PC-3 (cell line): ENCODE measurements around the gene TP53I11. TPM values are rescaled to one million over a fixed set of nuclear protein-coding genes. Genes with fewer than 3 reads are reported as not detected.

ENCODE experiments used
- ATAC-seq: fragments of 200-7000 bp; cut with Tn5 transposase; 2 replicates; pipeline ENCODE4 v1.9.1; 2020; ENCODE audit warnings: mild to moderate bottlenecking, moderate library complexity
- BruUV-seq: library from RNA; stranded (reverse); fragments of 400-500 nt; replicated peaks from 2 replicates; lab custom pipeline; 2021; lab: Mats Ljungman, UMichigan
- CTCF ChIA-PET: fragments of 300-600 bp; sonication (Branson Sonifier 250); formaldehyde crosslinking; loops from one replicate; lab custom pipeline; 2022; ENCODE audit warnings: antibody characterized with exemption; lab: Charles Lee
- POLR2A ChIA-PET: fragments of 300-600 bp; sonication (Branson Sonifier 250); formaldehyde crosslinking; loops from one replicate; lab custom pipeline; 2022; ENCODE audit warnings: antibody characterized with exemption; ENCODE audit not compliant: unreplicated experiment; lab: Charles Lee
- DNase-seq: peaks from one replicate; pipeline ENCODE4 v3.0.0-alpha.2; 2015
- H2AFZ ChIP-seq: fragments of 300-600 bp; sonication (generic); 2 replicates; pipeline ENCODE4 v1.6.0; 2016; ENCODE audit warnings: antibody characterized with exemption, low read length
- H3F3A ChIP-seq: fragments of 300-600 bp; sonication (generic); one replicate; pipeline ENCODE4 v1.6.0; 2017; ENCODE audit warnings: antibody characterized with exemption, low read length, control low read depth, mild to moderate bottlenecking; ENCODE audit not compliant: unreplicated experiment
- H3K27ac ChIP-seq: fragments of 300-600 bp; sonication (generic); 2 replicates; pipeline ENCODE4 v1.5.1; 2016; ENCODE audit warnings: mild to moderate bottlenecking, low read length
- H3K27me3 ChIP-seq: fragments of 300-600 bp; sonication (generic); 2 replicates; pipeline ENCODE4 v1.6.1; 2016; ENCODE audit warnings: low read length, mixed read lengths
- H3K36me3 ChIP-seq: fragments of 300-600 bp; sonication (generic); 2 replicates; pipeline ENCODE4 v1.6.1; 2016; ENCODE audit warnings: low read depth, mixed run types, low read length, mixed read lengths
- H3K4me1 ChIP-seq: fragments of 300-600 bp; sonication (generic); 2 replicates; pipeline ENCODE4 v1.5.1; 2016; ENCODE audit warnings: low read length; ENCODE audit not compliant: insufficient read depth
- H3K4me2 ChIP-seq: fragments of 300-600 bp; sonication (generic); 2 replicates; pipeline ENCODE4 v1.6.0; 2016; ENCODE audit warnings: low read length
- H3K4me3 ChIP-seq: fragments of 300-600 bp; sonication (generic); 2 replicates; pipeline ENCODE4 v1.5.1; 2016; ENCODE audit warnings: mild to moderate bottlenecking, low read length, mixed read lengths
- H3K79me2 ChIP-seq: fragments of 300-600 bp; sonication (generic); 2 replicates; pipeline ENCODE4 v1.6.1; 2017; ENCODE audit warnings: low read length, mixed read lengths
- H3K9ac ChIP-seq: fragments of 300-600 bp; sonication (generic); 2 replicates; pipeline ENCODE4 v1.6.0; 2016; ENCODE audit warnings: mild to moderate bottlenecking, low read length
- H3K9me2 ChIP-seq: fragments of 300-600 bp; sonication (generic); replicated peaks from 2 replicates; pipeline ENCODE4 v1.6.1; 2016; ENCODE audit warnings: mixed run types, low read length, mixed read lengths
- H3K9me3 ChIP-seq: fragments of 300-600 bp; sonication (generic); 2 replicates; pipeline ENCODE4 v1.6.1; 2016; ENCODE audit warnings: low read length, mixed read lengths
- H4K20me1 ChIP-seq: fragments of 300-600 bp; sonication (generic); 2 replicates; pipeline ENCODE4 v1.6.1; 2016; ENCODE audit warnings: low read length, mixed read lengths
- EZH2 ChIP-seq: fragments of 300-600 bp; sonication (generic); IDR thresholded peaks from one replicate; pipeline ENCODE4 v1.6.1; 2017; ENCODE audit warnings: antibody characterized with exemption, mild to moderate bottlenecking, low read length; ENCODE audit not compliant: unreplicated experiment
- EZH2phosphoT487 ChIP-seq: fragments of 300-600 bp; sonication (generic); IDR thresholded peaks from 2 replicates; pipeline ENCODE4 v1.6.1; 2018; ENCODE audit warnings: mild to moderate bottlenecking, antibody characterized with exemption, low read length, borderline replicate concordance
- intact Hi-C: fragments of 100-400 bp; cut with micrococcal nuclease; formaldehyde crosslinking; loops from 2 replicates; pipeline ENCODE4 v1.9.0; 2023
- total RNA-seq: library from RNA; depleted of rRNA; stranded (reverse); fragments of >200 nt; gene quantifications from 2 replicates; pipeline ENCODE4 v1.2.3, GENCODE V29; 2014
- TF ChIP-seq, protein P1 (sequence below): fragments of 300-600 bp; sonication (generic); conservative IDR thresholded peaks from 2 replicates; pipeline ENCODE4 v1.5.1; 2017; ENCODE audit warnings: antibody characterized with exemption, low read depth, mild to moderate bottlenecking, low read length

The TP53I11 gene
- total RNA-seq, 1 experiment from 2014 or later = 30.8 TPM

DNA sequence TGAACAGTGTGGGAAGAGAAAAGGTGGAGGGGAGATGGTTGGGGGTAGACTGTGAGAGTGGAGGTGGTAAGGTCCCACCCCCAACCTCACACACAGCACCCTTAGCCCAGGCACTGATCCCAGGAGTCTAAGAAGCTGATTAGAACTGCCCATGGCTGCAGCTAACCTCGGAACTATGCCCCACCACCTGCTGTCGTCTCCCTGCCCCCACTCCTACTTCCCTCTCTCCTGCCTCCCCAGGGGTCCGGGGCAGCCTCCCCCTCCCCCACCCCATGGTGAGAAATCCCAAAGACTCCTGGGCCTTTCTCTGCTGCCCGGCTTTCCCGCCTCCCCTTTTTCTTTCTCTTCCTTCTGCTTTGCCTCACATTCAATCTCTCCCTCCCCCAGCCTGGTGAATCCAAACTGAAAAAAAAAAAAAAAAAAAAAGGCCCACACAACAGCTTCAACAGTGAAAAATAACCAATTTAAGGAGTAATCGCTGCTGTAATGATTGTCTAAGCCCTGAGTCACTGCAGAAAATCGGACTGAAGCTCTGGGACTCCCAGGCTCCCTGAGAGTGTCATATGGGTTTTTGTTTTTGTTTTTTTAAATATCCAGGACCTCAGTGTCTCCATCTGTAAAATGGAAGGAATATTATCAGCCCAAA lies 9.6 kb upstream of the TP53I11 start:
- no peaks in the 10 kb centered on the region for H3K36me3 ChIP-seq
- H3K9me2 ChIP-seq = no peaks in the 10 kb centered on the region
- DNase-seq (no peak), ATAC-seq (no peak)
- H3K4me2 ChIP-seq = no peak overlapping the region
- no peak overlapping the region for H3K9ac ChIP-seq
- ChIA-PET POLR2A (no interaction called here), CTCF (no interaction called here)
- no peaks in the 10 kb centered on the region for H3F3A ChIP-seq
- intact Hi-C loops = no loop called here
- no peaks in the 10 kb centered on the region for H3K9me3 ChIP-seq
- TF ChIP-seq EZH2 = no peak
- TF ChIP-seq, protein P1, sequence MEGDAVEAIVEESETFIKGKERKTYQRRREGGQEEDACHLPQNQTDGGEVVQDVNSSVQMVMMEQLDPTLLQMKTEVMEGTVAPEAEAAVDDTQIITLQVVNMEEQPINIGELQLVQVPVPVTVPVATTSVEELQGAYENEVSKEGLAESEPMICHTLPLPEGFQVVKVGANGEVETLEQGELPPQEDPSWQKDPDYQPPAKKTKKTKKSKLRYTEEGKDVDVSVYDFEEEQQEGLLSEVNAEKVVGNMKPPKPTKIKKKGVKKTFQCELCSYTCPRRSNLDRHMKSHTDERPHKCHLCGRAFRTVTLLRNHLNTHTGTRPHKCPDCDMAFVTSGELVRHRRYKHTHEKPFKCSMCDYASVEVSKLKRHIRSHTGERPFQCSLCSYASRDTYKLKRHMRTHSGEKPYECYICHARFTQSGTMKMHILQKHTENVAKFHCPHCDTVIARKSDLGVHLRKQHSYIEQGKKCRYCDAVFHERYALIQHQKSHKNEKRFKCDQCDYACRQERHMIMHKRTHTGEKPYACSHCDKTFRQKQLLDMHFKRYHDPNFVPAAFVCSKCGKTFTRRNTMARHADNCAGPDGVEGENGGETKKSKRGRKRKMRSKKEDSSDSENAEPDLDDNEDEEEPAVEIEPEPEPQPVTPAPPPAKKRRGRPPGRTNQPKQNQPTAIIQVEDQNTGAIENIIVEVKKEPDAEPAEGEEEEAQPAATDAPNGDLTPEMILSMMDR = no peak
- no peak for TF ChIP-seq EZH2phosphoT487
- no peaks in the 10 kb centered on the region for H3K27me3 ChIP-seq
- H3K4me3 ChIP-seq = no peak overlapping the region
- H2AFZ ChIP-seq = no peak overlapping the region
- no peak overlapping the region for H3K27ac ChIP-seq
- peaks cover 4% of the 10 kb centered on the region for H3K4me1 ChIP-seq
- BruUV-seq = no TSS peak
- no peaks in the 10 kb centered on the region for H3K79me2 ChIP-seq
- H4K20me1 ChIP-seq = no peaks in the 10 kb centered on the region

DNA sequence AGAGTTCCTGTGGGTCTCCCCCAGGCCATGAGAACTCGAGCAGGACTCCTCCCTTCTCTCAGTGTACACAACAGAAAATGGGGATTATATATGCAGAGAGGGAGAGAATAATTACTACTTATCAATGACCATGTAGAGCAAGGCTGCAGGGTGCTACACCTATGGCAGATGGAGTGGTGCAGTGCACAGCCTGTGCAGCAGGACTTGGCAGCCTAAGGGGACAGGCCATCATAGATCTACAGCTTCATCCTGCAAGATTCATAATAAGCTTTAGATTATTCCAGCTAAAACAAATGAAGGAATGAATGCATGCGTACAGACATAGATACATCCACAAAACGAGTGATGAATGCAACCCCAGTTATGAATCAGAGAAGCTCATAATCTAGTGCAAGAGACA lies 8.4 kb upstream of the TP53I11 start:
- Histone ChIP-seq H3F3A (no peaks in the 10 kb centered on the region), H3K4me3 (no peak overlapping the region), H3K9me3 (no peaks in the 10 kb centered on the region), H3K27me3 (no peaks in the 10 kb centered on the region), H3K9me2 (no peaks in the 10 kb centered on the region), H3K36me3 (no peaks in the 10 kb centered on the region), H3K9ac (no peak overlapping the region), H4K20me1 (no peaks in the 10 kb centered on the region), H3K4me1 (peaks cover 12% of the 10 kb centered on the region), H3K79me2 (no peaks in the 10 kb centered on the region), H3K4me2 (no peak overlapping the region), H3K27ac (no peak overlapping the region), H2AFZ (no peak overlapping the region)
- ChIA-PET POLR2A (no interaction called here), CTCF (no interaction called here)
- TF ChIP-seq EZH2 (no peak), EZH2phosphoT487 (no peak)
- TF ChIP-seq, protein P1 = no peak
- no TSS peak for BruUV-seq
- DNase-seq = no peak
- intact Hi-C loops = no loop called here
- ATAC-seq = no peak

DNA sequence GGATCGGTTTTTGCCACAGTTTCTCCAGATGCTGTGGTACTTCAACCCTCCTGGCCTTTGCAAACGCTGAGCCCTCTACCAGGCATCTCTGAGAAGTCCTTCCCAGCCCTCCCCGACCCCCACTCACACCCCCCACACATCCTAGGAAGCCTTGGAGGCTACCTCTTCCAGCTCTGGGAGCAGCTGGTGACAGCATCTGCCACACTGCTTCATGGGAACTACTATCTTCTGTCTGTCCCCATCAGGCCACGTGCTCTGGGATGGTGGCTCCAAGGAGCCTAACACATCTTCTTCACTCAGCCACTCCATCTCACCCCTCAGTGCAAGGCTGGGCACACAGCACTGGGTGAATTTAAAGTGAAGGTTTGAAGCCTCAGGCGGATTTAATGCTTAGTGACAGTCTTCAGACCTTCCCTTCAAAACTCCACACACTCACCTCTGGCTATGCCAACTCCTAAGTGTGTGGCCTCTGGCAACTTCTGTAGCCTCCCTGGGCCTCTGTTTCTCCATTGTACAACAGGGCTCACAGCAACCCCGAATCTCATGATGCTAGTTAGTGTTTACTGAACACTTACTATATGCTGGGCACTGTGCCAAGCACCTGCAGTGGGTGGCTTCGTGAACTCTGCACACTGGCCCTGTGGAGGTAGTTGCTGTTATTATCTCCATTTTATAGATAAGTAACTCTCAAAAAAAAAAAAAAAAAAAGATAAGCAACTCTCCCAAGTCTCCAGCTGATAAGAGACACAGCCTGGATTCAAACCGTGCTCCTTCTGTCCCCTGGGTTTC lies 7.3 kb upstream of the TP53I11 start:
- TF ChIP-seq EZH2phosphoT487 (no peak), EZH2 (no peak)
- TF ChIP-seq, protein P1 = no peak
- no peaks in the 10 kb centered on the region for H3K79me2 ChIP-seq
- no peaks in the 10 kb centered on the region for H3K9me3 ChIP-seq
- intact Hi-C loops = no loop called here
- no peak overlapping the region for H3K27ac ChIP-seq
- BruUV-seq = no TSS peak
- no peak for DNase-seq
- no peaks in the 10 kb centered on the region for H3K27me3 ChIP-seq
- no peaks in the 10 kb centered on the region for H3K36me3 ChIP-seq
- ChIA-PET POLR2A (no interaction called here), CTCF (no interaction called here)
- H3K9ac ChIP-seq = no peak overlapping the region
- ATAC-seq = no peak
- no peaks in the 10 kb centered on the region for H3F3A ChIP-seq
- H4K20me1 ChIP-seq = no peaks in the 10 kb centered on the region
- H3K4me1 ChIP-seq = peaks cover 12% of the 10 kb centered on the region
- no peak overlapping the region for H3K4me3 ChIP-seq
- H3K9me2 ChIP-seq = no peaks in the 10 kb centered on the region
- H3K4me2 ChIP-seq = no peak overlapping the region
- no peak overlapping the region for H2AFZ ChIP-seq
